ENCODE measurements around the gene ZNF543. TPM values are rescaled to one million over a fixed set of nuclear protein-coding genes. Genes with fewer than 3 reads are reported as not detected.
A peak's percentile ranks its signal among the peaks of the same experiment; 100 is the strongest.

The ZNF543 gene
- total RNA-seq, 1 experiment from 2014 or later = 8.4 TPM

- Histone ChIP-seq H2BK15ac (ENCODE audit: low read depth, low read length) (no peak within 1 kb of the TSS), H3K4me1 (ENCODE audit: insufficient read depth, low read length) (no peaks in the 10 kb centered on the region), H3K14ac (ENCODE audit: insufficient read depth, low read length) (peak within 1 kb of the TSS; percentile 70), H4K8ac (replicated peaks; ENCODE audit: insufficient read length, low read depth, low read length) (no peak within 1 kb of the TSS), H2AK5ac (ENCODE audit: insufficient read length, low read length) (no peak within 1 kb of the TSS), H4K20me1 (ENCODE audit: control insufficient read depth, insufficient read depth, insufficient read length) (no peaks in the 10 kb centered on the region), H2AFZ (ENCODE audit: low read length) (no peak within 1 kb of the TSS), H3K9me3 (ENCODE audit: control insufficient read depth, low read depth, low read length) (no peaks in the 10 kb centered on the region), H4K91ac (ENCODE audit: insufficient read length, low read depth, low read length) (no peak within 1 kb of the TSS), H3K4me2 (ENCODE audit: insufficient read depth, insufficient read length, low read length) (peak within 1 kb of the TSS; percentile 99), H2BK20ac (ENCODE audit: low read depth, low read length, poor library complexity, severe bottlenecking) (no peak within 1 kb of the TSS), H3K23ac (ENCODE audit: insufficient read length, low read depth, low read length) (no peak within 1 kb of the TSS), H3K27ac (ENCODE audit: insufficient read length, low read depth, low read length) (no peak within 1 kb of the TSS), H3K56ac (ENCODE audit: insufficient read length, low read depth, low read length) (no peak within 1 kb of the TSS), H3K79me2 (ENCODE audit: insufficient read depth, low read length) (peaks cover 13% of the 10 kb centered on the region; the same call in 1 of the 2 replicates), H3K9ac (ENCODE audit: extremely low read depth, insufficient read length, low read length) (peak within 1 kb of the TSS; percentile 89), H2BK12ac (ENCODE audit: insufficient read length, low read depth, low read length) (no peak within 1 kb of the TSS), H3K23me2 (ENCODE audit: insufficient read length, low read depth, low read length, poor library complexity, severe bottlenecking) (peaks cover 7% of the 10 kb centered on the region), H3K79me1 (ENCODE audit: insufficient read depth, low read depth, low read length, poor library complexity, severe bottlenecking) (peaks cover 3% of the 10 kb centered on the region), H3K27me3 (ENCODE audit: insufficient read depth, low read length) (no peaks in the 10 kb centered on the region), H2BK120ac (ENCODE audit: low read depth, low read length, poor library complexity, severe bottlenecking) (no peak within 1 kb of the TSS), H4K5ac (ENCODE audit: insufficient read length, low read depth, low read length) (peak within 1 kb of the TSS; percentile 27), H2BK5ac (ENCODE audit: insufficient read length, low read length) (no peak within 1 kb of the TSS), H3K18ac (ENCODE audit: insufficient read length, low read depth, low read length) (no peak within 1 kb of the TSS), H3K4ac (ENCODE audit: low read depth, low read length) (no peak within 1 kb of the TSS), H3T11ph (ENCODE audit: low read length) (no peak within 1 kb of the TSS)
- H3K4me1 Mint-ChIP-seq = peaks cover 12 to 20% of the 10 kb centered on the region in 2 experiments
- WGBS (ENCODE audit: extremely low coverage, insufficient read length, low lambda C conversion rate) = no CpG with 5 or more reads among the region's 57 CpGs
- DNase-seq = peak; percentile 97
- H3K9me3 Mint-ChIP-seq = no peaks in the 10 kb centered on the region
- TF ChIP-seq, protein P1, sequence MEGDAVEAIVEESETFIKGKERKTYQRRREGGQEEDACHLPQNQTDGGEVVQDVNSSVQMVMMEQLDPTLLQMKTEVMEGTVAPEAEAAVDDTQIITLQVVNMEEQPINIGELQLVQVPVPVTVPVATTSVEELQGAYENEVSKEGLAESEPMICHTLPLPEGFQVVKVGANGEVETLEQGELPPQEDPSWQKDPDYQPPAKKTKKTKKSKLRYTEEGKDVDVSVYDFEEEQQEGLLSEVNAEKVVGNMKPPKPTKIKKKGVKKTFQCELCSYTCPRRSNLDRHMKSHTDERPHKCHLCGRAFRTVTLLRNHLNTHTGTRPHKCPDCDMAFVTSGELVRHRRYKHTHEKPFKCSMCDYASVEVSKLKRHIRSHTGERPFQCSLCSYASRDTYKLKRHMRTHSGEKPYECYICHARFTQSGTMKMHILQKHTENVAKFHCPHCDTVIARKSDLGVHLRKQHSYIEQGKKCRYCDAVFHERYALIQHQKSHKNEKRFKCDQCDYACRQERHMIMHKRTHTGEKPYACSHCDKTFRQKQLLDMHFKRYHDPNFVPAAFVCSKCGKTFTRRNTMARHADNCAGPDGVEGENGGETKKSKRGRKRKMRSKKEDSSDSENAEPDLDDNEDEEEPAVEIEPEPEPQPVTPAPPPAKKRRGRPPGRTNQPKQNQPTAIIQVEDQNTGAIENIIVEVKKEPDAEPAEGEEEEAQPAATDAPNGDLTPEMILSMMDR (conservative IDR thresholded peaks at IDR 0.05) = no peak
- peak within 1 kb of the TSS; percentile 97 to 98 for H3K4me3 Mint-ChIP-seq
- peak within 1 kb of the TSS; percentile 80 to 96 (median 91) for H3K27ac Mint-ChIP-seq
- H3K36me3 Mint-ChIP-seq (ENCODE audit: insufficient read depth in 1 of 3, low read depth in 3 of 3) = peaks cover 13 to 26% (median 26%) of the 10 kb centered on the region in 3 experiments; a peak in 6 of 7 replicates
- peaks cover 10% of the 10 kb centered on the region for H3K27me3 Mint-ChIP-seq (ENCODE audit: low read depth)
These were observed 30.9 kb downstream of the ZNF543 start, which contains the start of gene ZNF304 for GRCh38 chr19:57350877-57351805. Gene ZNF304 (plus strand): TSS chr19:57351271. CDS start chr19:57351665, 394 bp downstream.

All from H9 (cell line).